Measurements from ENCODE around the gene NHP2.

DNA sequence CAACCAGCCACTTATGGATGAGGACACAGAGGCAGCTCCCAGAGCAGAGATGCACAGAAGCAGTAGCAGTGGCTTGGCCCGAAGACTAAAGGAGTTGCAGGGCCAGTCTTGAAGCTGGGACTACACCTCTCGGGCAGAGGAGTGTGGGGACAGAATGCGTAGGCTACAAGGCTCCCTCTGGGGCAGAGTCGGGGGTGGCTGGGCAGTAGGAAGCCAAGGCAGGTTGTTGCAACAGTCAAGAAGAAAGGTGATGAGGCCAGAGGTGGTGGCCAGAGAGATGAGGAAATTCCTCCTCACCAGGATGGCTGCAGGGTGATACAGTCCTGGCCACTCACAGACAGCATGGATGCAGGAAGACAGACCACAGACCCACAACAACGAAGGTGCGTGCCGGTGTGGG is 45.2 kb downstream of the NHP2 start:
- no peak for TF ChIP-seq POLR2A (IDR thresholded peaks at IDR 0.05; ENCODE audit: low read depth, low read length)
- TF ChIP-seq POLR2AphosphoS5 (IDR thresholded peaks at IDR 0.05; ENCODE audit: low read depth, low read length) = no peak
